Measurements from ENCODE around the gene CACNA1G.
A peak's percentile ranks its signal among the peaks of the same experiment; 100 is the strongest.

The CACNA1G gene

DNA sequence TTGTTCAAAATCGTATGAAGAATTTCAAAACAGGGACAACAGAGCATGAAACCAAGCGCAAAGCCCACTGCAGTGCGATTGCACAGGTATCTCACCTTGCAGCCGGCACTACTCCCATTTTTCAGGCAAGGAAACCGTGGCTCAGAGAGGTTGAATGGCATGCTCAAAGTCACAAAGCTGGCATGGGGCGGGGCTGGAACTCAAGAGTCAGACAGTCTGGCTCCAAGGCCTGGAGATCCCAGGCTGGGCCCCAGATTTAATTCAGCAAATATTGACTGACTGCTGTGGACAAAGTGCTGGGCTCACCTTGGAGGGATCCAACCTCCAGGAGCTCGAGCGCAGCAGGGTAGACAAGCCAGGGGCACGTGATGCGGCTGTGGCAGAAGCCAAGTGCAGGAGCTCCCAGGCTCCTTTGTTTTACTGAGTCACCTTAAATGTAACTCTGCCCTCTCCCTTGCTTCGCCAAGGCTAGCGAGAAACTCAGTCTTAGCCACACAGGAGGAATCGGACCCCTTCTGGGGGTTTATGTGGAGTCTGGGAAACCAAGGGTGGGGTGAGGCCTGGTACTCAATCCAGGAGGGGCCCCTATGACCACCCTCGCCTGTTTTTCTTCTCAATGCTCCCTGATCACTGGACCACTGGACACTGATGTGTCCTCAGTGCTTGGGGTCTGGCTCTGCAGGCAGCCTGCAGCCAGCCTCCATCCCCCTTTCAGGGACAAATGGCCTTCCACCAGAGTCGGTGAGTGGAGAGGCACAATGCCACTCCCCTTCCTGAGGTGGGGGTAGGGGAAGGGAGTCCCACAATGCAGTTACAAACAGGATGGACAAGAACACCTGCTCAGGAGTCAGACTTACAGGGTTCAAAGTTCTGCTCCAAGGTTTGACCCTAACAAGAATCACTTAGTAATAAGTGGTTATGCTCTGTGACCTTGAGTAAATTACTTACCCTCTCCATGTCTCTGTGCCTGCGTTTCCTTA lies 17.4 kb upstream of the CACNA1G start:
- no peak for DNase-seq (ENCODE audit: extremely low read depth, low read depth)
- TF ChIP-seq, protein P1, sequence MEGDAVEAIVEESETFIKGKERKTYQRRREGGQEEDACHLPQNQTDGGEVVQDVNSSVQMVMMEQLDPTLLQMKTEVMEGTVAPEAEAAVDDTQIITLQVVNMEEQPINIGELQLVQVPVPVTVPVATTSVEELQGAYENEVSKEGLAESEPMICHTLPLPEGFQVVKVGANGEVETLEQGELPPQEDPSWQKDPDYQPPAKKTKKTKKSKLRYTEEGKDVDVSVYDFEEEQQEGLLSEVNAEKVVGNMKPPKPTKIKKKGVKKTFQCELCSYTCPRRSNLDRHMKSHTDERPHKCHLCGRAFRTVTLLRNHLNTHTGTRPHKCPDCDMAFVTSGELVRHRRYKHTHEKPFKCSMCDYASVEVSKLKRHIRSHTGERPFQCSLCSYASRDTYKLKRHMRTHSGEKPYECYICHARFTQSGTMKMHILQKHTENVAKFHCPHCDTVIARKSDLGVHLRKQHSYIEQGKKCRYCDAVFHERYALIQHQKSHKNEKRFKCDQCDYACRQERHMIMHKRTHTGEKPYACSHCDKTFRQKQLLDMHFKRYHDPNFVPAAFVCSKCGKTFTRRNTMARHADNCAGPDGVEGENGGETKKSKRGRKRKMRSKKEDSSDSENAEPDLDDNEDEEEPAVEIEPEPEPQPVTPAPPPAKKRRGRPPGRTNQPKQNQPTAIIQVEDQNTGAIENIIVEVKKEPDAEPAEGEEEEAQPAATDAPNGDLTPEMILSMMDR (IDR thresholded peaks at IDR 0.05; ENCODE audit: low read depth, low read length), result no peak

DNA sequence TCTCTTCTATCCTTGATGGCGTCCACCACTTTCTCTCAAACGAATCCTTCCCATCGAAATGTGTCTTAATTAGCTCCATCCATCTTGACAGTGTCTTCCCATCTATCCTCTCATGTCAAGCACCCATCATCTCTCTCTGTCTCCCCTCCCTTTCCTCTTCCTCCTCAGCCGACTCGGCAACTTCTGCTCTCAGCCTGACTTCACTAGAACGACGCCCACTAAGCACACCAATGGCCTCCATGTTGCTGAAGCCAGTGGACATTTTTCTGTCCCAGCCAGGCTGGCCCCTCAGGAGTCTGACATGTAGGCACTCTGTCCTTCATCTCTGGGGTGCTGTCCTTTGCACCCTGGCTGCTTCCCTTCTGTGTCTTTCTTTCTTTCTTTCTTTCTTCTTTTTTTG lies 16.0 kb upstream of the CACNA1G start:
- TF ChIP-seq, protein P1 (IDR thresholded peaks at IDR 0.05; ENCODE audit: low read depth, low read length), result no peak
- no peak for DNase-seq (ENCODE audit: extremely low read depth, low read depth)

DNA sequence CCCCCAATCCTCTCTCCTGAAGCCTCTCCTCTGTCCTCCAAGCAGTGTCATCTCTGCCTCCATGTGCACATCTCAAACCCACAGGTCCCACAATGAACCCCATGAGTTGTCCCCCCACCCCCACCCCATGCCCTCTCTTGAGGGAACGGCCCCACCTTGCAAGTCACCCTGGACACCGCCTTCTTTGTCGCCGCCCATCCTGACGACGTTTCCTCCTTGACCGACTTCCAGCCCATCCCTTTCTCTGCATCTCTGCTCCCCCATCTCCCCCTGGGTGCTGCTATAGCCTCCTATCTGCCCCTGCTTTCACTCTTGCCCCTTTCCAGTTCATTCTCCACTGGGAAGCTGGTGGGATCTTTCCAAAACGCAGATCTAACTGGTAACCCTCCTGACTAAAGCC lies 15.2 kb upstream of the CACNA1G start:
- TF ChIP-seq, protein P1 (IDR thresholded peaks at IDR 0.05; ENCODE audit: low read depth, low read length), result no peak
- DNase-seq (ENCODE audit: extremely low read depth, low read depth), result no peak

DNA sequence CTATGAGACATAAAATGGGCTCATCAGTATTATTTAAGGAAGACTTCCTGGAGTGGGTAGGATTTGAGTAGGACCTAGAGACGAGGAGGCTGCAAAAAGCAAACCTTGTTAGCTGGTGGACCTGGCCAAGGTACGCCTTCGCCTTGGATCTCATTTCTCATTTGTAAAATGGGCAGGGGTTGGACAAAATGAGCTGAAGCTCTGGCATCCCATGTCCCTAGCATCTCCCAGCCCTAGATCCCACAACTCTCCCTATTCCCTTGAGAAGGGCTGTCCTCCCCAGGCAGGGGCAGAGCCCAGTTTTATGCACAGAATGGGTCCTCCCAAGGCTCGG lies 13.8 kb upstream of the CACNA1G start:
- TF ChIP-seq, protein P1 (IDR thresholded peaks at IDR 0.05; ENCODE audit: low read depth, low read length), result no peak
- no peak for DNase-seq (ENCODE audit: extremely low read depth, low read depth)

DNA sequence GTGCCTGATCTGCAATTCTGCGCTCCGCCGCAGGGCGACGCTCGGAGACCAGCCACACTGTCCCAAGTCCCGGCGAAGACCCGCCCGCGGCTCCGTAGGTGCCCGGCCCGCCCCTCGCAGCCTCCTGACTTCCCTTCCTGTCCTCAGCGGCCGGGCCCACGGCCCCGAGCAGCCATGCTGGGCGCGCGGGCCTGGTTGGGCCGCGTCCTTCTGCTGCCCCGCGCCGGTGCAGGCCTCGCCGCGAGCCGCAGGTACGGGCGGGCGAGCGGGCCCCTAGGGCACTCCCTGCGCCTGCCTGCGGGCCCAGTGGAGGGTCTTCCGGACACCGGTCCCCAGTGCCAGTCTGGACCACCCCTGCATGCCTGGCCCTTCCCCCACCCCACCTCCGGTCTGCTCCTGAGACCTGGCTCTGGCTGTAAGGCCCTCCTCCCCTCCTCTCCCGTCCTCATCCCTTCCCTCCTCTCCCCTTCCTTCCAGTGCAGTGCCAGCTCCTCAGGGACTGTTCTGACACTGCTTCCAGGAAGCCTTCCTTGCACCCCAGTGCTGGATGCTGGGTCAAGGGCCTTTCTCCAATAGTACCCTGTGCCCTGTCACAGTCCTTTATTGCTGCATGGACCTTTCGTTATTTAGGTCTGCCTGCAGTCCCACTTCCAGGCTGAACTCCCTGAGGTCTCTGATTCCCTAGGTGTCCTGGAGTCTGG lies 13.3 kb upstream of the CACNA1G start, which contains the start of gene SPATA20:
SPATA20 (plus strand) TSS at position 140 of the 701 bp plus-strand sequence; CDS start at position 175, 35 bp downstream.
- TF ChIP-seq, protein P1 (IDR thresholded peaks at IDR 0.05; ENCODE audit: low read depth, low read length), result peak; percentile 98
- peak; percentile 78 for DNase-seq (ENCODE audit: extremely low read depth, low read depth)

DNA sequence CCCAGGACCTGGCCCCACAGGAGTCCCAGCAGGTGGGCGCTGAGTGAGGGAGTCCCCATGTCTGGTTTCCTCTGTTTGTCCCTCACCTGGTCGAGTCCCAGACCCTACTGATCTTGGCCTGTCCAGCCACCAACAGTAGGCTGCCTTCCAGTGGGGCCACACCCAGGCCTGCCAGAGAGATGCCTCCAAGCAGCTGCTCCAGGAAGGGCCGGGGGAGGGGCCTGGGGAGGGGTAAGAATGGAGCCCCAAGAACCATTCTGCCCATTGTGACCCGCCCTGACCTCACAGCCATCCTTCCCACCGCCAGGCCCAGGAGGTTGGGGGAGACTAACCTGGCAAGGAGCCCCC lies 12.8 kb upstream of the CACNA1G start:
- no peak for DNase-seq (ENCODE audit: extremely low read depth, low read depth)
- TF ChIP-seq, protein P1 (IDR thresholded peaks at IDR 0.05; ENCODE audit: low read depth, low read length), result no peak

DNA sequence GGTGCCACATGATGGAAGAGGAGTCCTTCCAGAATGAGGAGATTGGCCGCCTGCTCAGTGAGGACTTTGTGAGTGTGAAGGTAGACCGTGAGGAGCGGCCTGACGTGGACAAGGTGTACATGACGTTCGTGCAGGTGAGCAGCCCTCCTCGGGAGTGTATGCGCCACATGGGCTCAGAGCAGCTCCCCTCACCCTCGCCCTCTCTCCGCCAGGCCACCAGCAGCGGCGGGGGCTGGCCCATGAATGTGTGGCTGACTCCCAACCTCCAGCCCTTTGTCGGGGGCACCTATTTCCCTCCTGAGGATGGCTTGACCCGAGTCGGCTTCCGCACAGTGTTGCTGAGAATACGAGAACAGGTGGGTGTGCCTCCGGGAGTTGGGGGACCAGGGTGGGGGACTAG lies 11.7 kb upstream of the CACNA1G start:
- no peak for DNase-seq (ENCODE audit: extremely low read depth, low read depth)
- TF ChIP-seq, protein P1 (IDR thresholded peaks at IDR 0.05; ENCODE audit: low read depth, low read length), result no peak

All from AG09319 (cell line).